Stomach smooth muscle (tissue), 2 donors: ENCODE results near the gene SORCS1.
A peak's percentile ranks its signal among the peaks of the same experiment; 100 is the strongest.

Experiments used
- H3K27ac ChIP-seq: one replicate; pipeline ENCODE4 v1.7.0; 2013; ENCODE audit warnings: mild to moderate bottlenecking, low read length, inconsistent platforms
- H3K27me3 ChIP-seq, 2 donors: one replicate each; pipeline ENCODE4 v1.7.0; 2013; ENCODE audit warnings: low read length in 2 of 2; ENCODE audit not compliant: insufficient read depth in 2 of 2, control insufficient read depth in 1 of 2
- H3K36me3 ChIP-seq, 2 donors: one replicate each; pipeline ENCODE4 v1.7.0; 2013; ENCODE audit warnings: low read length in 2 of 2; ENCODE audit not compliant: control insufficient read depth in 2 of 2, insufficient read depth in 2 of 2
- H3K4me1 ChIP-seq: one replicate; pipeline ENCODE4 v1.7.0; 2013; ENCODE audit warnings: low read length; ENCODE audit not compliant: control insufficient read depth, insufficient read depth
- H3K4me3 ChIP-seq, 2 donors: one replicate each; pipeline ENCODE4 v1.7.0; 2013; ENCODE audit warnings: low read length in 2 of 2
- H3K9ac ChIP-seq, 2 donors: one replicate each; pipeline ENCODE4 v1.7.0; 2013; ENCODE audit warnings: low read length in 2 of 2, mild to moderate bottlenecking in 1 of 2
- H3K9me3 ChIP-seq, 2 donors: one replicate each; pipeline ENCODE4 v1.7.0; 2013; ENCODE audit warnings: low read length in 2 of 2; ENCODE audit not compliant: control insufficient read depth in 2 of 2
- donor health status: healthy.
- donor health status: Pancreatic carcinoma.

Gene SORCS1

DNA sequence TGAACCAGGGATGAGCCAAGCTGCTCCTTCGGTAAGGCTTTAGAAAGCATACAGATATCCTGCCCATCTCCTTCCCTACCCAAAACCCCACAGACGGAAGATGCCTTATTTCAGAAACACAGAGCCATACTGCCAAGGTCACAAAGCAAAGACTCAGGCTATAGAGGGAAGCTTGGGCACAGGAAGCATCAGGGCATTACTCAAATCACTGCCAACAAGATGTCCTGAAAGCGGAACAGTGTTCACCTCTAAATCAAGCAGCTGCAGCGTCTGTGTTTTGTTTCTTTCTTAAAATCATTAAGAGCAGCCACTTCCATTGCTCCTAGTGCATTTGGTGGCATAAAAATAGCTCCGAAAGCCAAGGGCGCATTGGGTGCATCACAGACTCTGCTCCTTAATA, 307.3 kb downstream of the SORCS1 start:
- Histone ChIP-seq H3K36me3 (no peaks in the 10 kb centered on the region), H3K27ac (no peak overlapping the region), H3K9ac (no peak overlapping the region), H3K4me3 (no peak overlapping the region), H3K9me3 (peaks cover 2 to 11% of the 10 kb centered on the region in 2 donors), H3K27me3 (no peaks in the 10 kb centered on the region), H3K4me1 (no peaks in the 10 kb centered on the region)

DNA sequence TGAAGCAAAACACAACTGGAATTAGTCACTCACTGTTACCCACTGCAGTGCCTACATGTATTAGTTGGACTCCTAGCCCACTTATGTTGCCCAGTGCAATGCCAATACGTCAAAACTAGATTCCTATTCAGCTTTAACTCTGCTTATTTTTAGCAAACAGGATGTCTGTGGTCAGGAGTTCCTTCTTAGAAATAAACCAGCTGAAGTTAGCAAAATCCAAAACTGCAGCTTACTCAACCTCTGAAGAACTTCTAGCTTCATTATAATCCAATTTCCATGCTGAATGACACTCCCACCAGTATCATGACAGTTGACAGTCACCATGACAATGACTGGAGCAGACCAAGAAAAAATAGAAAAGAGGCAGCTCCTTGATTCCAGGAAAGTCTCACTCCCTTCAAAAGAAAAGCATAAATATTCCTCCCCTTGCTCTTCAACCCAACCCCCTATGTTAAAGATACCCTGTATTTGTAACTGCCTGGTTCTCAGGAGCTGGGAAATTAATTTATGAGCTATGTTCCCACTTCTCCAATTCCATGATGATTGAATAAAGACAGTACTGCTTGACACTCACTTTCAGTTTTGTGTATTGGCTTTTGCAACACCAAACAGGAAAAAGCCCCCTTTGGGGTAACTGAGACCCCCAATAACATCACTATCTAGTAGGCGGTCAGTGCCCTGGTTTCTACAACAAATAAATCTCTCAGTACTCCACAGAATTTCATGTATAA, 327.4 kb downstream of the SORCS1 start:
- Histone ChIP-seq H3K4me3 (no peak overlapping the region), H3K9me3 (no peaks in the 10 kb centered on the region), H3K27ac (no peak overlapping the region), H3K4me1 (no peaks in the 10 kb centered on the region), H3K27me3 (no peaks in the 10 kb centered on the region), H3K36me3 (no peaks in the 10 kb centered on the region), H3K9ac (no peak overlapping the region)

DNA sequence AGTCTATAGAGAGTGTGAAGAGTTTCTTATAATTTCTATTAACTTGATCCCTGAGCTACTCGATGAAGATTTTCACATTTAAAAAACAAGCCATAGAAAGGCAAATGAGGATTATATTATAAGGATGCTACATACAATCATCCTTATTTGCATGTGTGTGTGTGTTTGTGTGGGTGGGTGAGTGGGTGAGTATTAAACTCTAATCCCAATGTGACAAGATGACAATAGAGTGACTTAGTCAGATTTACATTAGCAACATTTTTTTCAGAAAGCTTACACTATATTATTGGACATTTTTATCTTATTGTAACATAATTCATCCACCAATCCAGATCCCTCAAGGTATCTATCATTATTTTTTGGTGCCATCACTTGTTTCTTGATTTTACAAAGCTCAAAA, 331.7 kb downstream of the SORCS1 start:
- Histone ChIP-seq H3K27me3 (no peaks in the 10 kb centered on the region), H3K9ac (no peak overlapping the region), H3K4me3 (no peak overlapping the region), H3K9me3 (no peaks in the 10 kb centered on the region), H3K36me3 (no peaks in the 10 kb centered on the region), H3K27ac (no peak overlapping the region), H3K4me1 (no peaks in the 10 kb centered on the region)

DNA sequence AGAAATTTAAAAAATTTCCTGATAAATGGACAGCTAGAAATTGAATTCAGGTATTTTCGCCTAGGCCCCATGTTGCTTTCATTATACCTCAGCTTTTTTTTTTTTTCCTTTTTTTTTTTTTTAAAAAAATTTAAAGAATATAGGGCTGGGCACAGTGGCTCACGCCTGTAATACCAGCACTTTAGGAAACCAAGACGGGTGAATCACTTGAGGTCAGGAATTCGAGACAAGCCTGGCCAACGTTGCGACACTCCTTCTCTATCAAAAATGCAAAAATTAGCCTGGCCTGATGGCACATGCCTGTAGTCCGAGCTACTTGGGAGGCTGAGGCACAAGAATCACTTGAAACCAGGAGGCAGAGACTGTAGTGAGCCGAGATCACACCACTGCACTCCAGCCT, 334.0 kb downstream of the SORCS1 start:
- H3K36me3 ChIP-seq = no peaks in the 10 kb centered on the region
- H3K9ac ChIP-seq = no peak overlapping the region
- H3K4me1 ChIP-seq = no peaks in the 10 kb centered on the region
- no peaks in the 10 kb centered on the region for H3K9me3 ChIP-seq
- no peak overlapping the region for H3K4me3 ChIP-seq
- H3K27me3 ChIP-seq = no peaks in the 10 kb centered on the region
- H3K27ac ChIP-seq = no peak overlapping the region

DNA sequence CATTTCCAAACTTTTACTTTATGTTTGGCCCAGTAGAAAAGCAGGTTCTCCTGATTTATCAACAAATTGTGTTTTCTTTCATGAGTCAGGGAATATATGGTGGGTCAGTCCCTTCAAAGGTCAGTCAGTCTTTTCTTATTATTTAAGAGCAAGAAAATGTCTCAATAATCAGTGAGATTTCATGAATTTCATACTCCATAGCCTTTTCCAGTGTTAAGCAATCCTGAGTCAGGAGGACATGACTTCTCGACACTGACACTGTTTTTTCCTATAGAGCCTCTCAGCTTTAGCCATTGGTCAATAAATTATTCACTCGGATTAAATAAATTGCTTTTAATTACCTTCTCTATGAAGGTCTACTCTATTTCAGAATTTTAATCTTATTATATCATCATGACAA, 334.5 kb downstream of the SORCS1 start:
- Histone ChIP-seq H3K4me3 (no peak overlapping the region), H3K4me1 (no peaks in the 10 kb centered on the region), H3K36me3 (no peaks in the 10 kb centered on the region), H3K9ac (no peak overlapping the region), H3K9me3 (no peaks in the 10 kb centered on the region), H3K27me3 (no peaks in the 10 kb centered on the region), H3K27ac (no peak overlapping the region)

DNA sequence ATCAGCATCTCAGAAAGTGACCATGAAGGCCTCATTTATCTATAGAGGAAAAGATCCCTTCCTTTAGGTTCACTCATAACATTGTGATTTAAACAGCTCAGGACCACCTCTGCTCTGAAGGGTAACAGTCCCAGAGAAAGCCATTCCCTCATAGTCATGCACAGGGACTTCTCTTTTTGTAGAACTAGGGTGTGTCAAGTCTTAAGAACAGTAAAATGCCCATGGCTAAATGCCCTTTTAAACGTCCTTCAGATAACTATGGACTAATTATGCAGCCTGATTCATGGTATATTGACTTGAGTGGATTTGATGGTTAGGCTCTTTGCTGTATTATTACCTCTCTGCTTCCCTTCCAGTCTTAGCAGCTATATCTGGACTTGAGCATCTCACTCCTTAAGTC, 337.8 kb downstream of the SORCS1 start:
- no peak overlapping the region for H3K4me3 ChIP-seq
- no peaks in the 10 kb centered on the region for H3K36me3 ChIP-seq
- no peak overlapping the region for H3K9ac ChIP-seq
- H3K4me1 ChIP-seq = no peaks in the 10 kb centered on the region
- H3K9me3 ChIP-seq = no peaks in the 10 kb centered on the region
- H3K27ac ChIP-seq = no peak overlapping the region
- H3K27me3 ChIP-seq = no peaks in the 10 kb centered on the region

DNA sequence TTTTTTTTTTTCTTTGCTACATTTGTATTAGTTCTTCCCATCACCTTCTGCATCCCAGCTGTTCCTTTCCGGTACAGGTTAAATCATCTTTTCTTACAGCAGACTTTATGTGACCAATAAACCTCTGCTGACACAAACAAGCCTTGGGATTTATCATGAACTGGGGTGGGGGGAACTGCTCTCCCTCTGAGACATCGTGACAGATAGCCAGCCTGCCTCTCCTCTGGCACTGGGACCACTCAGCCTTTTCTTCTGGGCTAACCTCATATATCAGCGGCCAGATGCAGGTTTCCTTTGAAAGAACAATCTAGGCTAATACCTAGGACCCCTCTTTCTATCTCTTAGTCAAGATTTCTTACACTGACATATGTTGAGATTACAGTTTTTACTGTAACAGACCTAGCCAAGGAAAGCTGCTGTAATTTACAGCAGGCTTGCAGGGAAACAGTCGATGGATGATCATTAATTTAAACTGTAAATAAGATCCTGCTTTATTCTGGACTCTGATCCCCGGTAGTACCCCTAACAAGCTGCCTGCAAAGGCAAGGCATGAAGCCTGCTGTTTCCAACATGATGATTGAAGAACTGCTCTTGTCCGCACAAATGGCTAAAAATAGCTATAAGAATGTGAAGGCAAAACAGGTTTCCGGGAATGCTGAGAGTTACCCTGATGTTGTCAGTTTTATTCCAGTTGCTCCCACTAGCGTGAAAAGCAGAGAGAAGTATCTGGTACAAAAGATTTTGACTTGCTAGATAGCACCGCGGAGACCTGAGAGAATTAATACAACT, 338.7 kb downstream of the SORCS1 start:
- H3K9ac ChIP-seq = peak overlapping the region in 1 of 2 donors; percentile 3
- no peaks in the 10 kb centered on the region for H3K27me3 ChIP-seq
- no peaks in the 10 kb centered on the region for H3K4me1 ChIP-seq
- no peaks in the 10 kb centered on the region for H3K9me3 ChIP-seq
- no peak overlapping the region for H3K27ac ChIP-seq
- peak overlapping the region in 1 of 2 donors; percentile 31 for H3K4me3 ChIP-seq
- H3K36me3 ChIP-seq = no peaks in the 10 kb centered on the region

DNA sequence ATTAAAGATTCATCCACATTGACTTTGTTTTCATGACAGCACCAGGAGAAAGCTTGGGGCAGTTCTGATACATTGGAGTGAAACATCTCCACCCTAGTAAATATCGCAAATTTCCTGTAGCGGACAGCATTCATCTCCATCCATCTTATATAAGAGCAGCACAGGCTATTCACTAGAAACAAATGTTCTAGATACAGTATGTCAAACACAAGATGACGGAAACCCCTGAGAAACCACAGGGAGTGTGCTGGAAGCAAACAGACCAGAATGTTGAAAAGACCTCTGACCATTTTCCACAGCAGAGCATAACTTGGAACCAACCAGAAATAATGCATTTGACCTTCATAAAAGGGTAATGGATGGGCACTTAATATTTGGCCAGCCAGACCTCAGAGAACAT, 343.9 kb downstream of the SORCS1 start:
- no peaks in the 10 kb centered on the region for H3K4me1 ChIP-seq
- H3K27ac ChIP-seq = no peak overlapping the region
- H3K9me3 ChIP-seq = no peaks in the 10 kb centered on the region
- H3K36me3 ChIP-seq = no peaks in the 10 kb centered on the region
- H3K27me3 ChIP-seq = no peaks in the 10 kb centered on the region
- H3K9ac ChIP-seq = no peak overlapping the region
- no peak overlapping the region for H3K4me3 ChIP-seq

DNA sequence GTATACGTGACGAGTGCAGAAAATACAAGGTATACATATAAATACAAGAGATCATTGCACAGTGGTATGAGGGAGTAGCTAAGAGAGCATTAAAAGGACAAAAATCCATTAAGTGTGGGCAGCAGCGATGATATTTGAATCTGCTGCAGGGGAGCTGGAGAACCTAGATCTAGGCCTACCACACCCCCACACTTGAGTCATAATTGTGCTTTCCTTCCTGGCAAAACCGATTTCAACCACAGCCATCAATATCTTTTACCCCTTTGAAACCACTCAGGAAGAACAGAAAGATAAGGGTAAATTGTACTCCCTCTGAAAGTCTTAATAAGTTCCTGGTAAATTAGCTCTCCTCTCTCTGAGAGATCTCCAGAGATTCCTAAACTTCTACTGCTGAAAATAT, 345.0 kb downstream of the SORCS1 start:
- Histone ChIP-seq H3K9ac (no peak overlapping the region), H3K4me3 (no peak overlapping the region), H3K36me3 (no peaks in the 10 kb centered on the region), H3K4me1 (no peaks in the 10 kb centered on the region), H3K27ac (no peak overlapping the region), H3K9me3 (no peaks in the 10 kb centered on the region), H3K27me3 (no peaks in the 10 kb centered on the region)

DNA sequence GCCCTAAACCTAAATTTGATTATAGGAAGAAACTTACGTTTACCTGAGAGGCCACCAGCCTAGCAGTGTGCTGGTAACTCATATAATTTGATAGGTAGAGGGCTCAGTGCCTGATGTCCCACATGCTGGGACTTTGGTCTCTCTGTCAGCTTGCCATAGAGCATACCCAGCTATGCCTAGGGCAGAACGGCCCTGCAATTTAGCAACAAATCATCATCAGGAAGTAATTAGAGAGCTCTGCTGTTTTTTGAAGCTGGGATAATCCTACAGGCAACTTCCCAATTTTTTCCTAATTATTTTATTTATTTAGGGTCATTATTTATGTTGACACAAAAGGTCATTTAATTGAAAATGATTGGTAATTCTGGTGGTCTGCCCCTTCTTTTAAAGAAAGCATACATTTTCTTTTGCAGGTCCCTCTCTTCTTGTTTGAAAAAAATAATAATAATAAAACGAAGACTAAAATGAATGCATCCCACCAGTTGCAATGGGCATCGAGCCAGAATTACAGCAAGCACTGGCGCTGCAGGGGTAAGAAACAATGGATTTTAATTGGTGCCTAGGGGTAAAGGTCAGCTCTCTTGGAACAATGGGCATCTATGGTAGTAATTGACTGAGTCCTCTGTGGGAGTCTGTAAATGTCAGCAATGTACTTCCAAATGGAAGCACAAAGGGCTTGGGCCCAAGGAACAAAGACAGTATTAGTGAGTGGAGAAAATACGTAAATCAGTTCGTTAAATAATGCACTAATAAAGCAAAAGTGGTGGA, 348.0 kb downstream of the SORCS1 start:
- H3K36me3 ChIP-seq = no peaks in the 10 kb centered on the region
- H3K9me3 ChIP-seq = no peaks in the 10 kb centered on the region
- H3K27ac ChIP-seq = no peak overlapping the region
- no peak overlapping the region for H3K9ac ChIP-seq
- H3K4me3 ChIP-seq = no peak overlapping the region
- H3K4me1 ChIP-seq = no peaks in the 10 kb centered on the region
- no peaks in the 10 kb centered on the region for H3K27me3 ChIP-seq
